ENCODE measurements around the gene MAB21L4. TPM values are rescaled to one million over a fixed set of nuclear protein-coding genes. Genes with fewer than 3 reads are reported as not detected.

The MAB21L4 gene
- total and polyA plus RNA-seq, 11 donors: 0.10 to 0.75 TPM; not detected in 9

DNA sequence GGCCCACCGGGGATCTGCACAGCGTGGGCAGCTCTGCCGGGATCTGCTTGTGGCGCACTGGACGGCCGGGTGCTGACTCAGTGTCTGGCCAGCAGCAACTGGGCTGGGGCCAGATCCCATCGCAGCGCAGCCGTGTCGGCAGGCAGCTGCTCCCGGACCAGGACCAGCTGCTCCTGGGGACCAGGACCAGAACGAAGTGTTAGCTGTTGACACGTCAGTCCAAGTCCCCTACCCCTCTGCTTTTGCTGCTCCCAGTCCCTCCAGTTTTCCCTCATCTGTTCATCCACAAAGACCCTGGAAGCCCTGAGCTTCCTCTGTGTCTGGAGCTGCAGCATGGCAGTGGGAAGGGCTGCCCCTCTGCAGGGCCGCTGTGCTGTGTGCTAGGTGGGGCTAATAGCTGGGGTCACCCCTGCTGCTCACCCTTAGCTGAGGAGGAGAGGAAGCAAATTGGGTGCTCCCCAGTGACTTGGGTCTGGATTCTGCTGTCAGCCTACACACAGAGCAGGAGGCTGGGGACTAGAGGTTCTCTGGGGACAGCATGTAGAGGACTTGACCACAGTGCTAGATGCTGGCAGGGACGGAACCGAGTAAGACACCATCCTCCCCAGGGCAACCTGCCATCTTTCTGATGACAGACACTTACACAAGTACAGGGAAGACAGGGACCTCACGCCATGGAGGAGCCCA is 59.0 kb downstream of the MAB21L4 start:
- WGBS, 4 donors: 50 to 78% (median 63%) methylated on average over 9 to 17 of the region's 17 CpGs
- peaks cover 0 to 7% (median 2%) of the 10 kb centered on the region in 12 donors for H3K4me1 ChIP-seq
- intact Hi-C loops (cut with DNase I): loop anchor here in 2 of 10 donors (10.0 kb wide), 1 partner anchor 322 kb away; no protein-coding TSS in a partner anchor
- peak; percentile 43 to 80 (median 67) for DNase-seq
- no peak overlapping the region for H3K27ac ChIP-seq
- no peaks in the 10 kb centered on the region for H3K9me3 ChIP-seq
- TF ChIP-seq, protein P1, sequence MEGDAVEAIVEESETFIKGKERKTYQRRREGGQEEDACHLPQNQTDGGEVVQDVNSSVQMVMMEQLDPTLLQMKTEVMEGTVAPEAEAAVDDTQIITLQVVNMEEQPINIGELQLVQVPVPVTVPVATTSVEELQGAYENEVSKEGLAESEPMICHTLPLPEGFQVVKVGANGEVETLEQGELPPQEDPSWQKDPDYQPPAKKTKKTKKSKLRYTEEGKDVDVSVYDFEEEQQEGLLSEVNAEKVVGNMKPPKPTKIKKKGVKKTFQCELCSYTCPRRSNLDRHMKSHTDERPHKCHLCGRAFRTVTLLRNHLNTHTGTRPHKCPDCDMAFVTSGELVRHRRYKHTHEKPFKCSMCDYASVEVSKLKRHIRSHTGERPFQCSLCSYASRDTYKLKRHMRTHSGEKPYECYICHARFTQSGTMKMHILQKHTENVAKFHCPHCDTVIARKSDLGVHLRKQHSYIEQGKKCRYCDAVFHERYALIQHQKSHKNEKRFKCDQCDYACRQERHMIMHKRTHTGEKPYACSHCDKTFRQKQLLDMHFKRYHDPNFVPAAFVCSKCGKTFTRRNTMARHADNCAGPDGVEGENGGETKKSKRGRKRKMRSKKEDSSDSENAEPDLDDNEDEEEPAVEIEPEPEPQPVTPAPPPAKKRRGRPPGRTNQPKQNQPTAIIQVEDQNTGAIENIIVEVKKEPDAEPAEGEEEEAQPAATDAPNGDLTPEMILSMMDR (IDR thresholded peaks at IDR 0.05): no peak
- no peak for TF ChIP-seq POLR2A (IDR thresholded peaks at IDR 0.05)
- H3K36me3 ChIP-seq: no peaks in the 10 kb centered on the region
- peak in 3 of 4 donors; percentile 26 to 63 (median 37) for ATAC-seq
- peaks cover 0 to 14% (median 0%) of the 10 kb centered on the region in 9 donors for H3K27me3 ChIP-seq
- no peak overlapping the region for H3K4me3 ChIP-seq

Other genes with a start within 250 kb of the MAB21L4 start
- gene AQP12B, start 213.3 kb downstream of the MAB21L4 start, total RNA-seq: not detected
- gene AQP12B, start 213.3 kb downstream of the MAB21L4 start, polyA plus RNA-seq: not detected
- gene AQP12A, start 204.3 kb downstream of the MAB21L4 start, total RNA-seq: not detected
- gene AQP12A, start 204.3 kb downstream of the MAB21L4 start, polyA plus RNA-seq: not detected
- gene KIF1A, start 75.9 kb downstream of the MAB21L4 start, total RNA-seq: 10 to 100 TPM in 1 of 9 donors, 1 to 10 TPM in 8; 1.1 to 25.8 (median 2.8) TPM
- gene KIF1A, start 75.9 kb downstream of the MAB21L4 start, polyA plus RNA-seq: under 1 TPM; 0.76 to 0.97 TPM
- gene AGXT, start 27.3 kb downstream of the MAB21L4 start, total RNA-seq: not detected
- gene AGXT, start 27.3 kb downstream of the MAB21L4 start, polyA plus RNA-seq: under 1 TPM in 1 of 2 donors, not detected in 1; 0.06 TPM
- not detected for gene CROCC2, start 10.2 kb upstream of the MAB21L4 start, total RNA-seq
- gene CROCC2, start 10.2 kb upstream of the MAB21L4 start, polyA plus RNA-seq: not detected
- 10 to 100 TPM in 2 of 9 donors, 1 to 10 TPM in 7; 3.1 to 14.7 (median 5.6) TPM for gene SNED1, start 102.5 kb upstream of the MAB21L4 start, total RNA-seq
- gene SNED1, start 102.5 kb upstream of the MAB21L4 start, polyA plus RNA-seq: 1 to 10 TPM; 4.2 to 4.3 TPM
- 10 to 100 TPM; 16.4 to 29.1 (median 22.3) TPM for gene MTERF4, start 206.1 kb upstream of the MAB21L4 start, total RNA-seq
- gene MTERF4, start 206.1 kb upstream of the MAB21L4 start, polyA plus RNA-seq: 10 to 100 TPM; 23.0 to 28.7 TPM